K562 (cell line): ENCODE data around the gene FOXRED2. TPM values are rescaled to one million over a fixed set of nuclear protein-coding genes. Genes with fewer than 3 reads are reported as not detected.

Experiments used
- ATAC-seq: fragments of 200-7000 bp; cut with Tn5 transposase; 3 replicates; pipeline ENCODE4 v1.9.1; 2020; ENCODE audit warnings: moderate library complexity
- BruUV-seq: library from RNA; stranded (reverse); fragments of 400-500 nt; replicated peaks from 2 replicates; lab custom pipeline; 2021; lab: Mats Ljungman, UMichigan
- CTCF ChIA-PET: fragments of 300-600 bp; formaldehyde crosslinking; extraction: SDS; loops from one replicate; lab custom pipeline; 2021; ENCODE audit warnings: low intra/inter-chr PET ratio; lab: Yijun Ruan, JAX
- POLR2A ChIA-PET: fragments of 300-600, 350-650 bp; sonication (Branson Sonifier 250); formaldehyde crosslinking; extraction: SDS; loops from one replicate; lab custom pipeline; 2021; ENCODE audit warnings: antibody characterized with exemption, inconsistent platforms; lab: Yijun Ruan, JAX
- DNase-seq, 4 experiments: peaks; one replicate each; pipeline versions ENCODE4 v3.0.0 to v3.0.0-alpha.2; 2011 to 2018; ENCODE audit warnings: low spot score in 3 of 4, mixed read lengths in 3 of 4; ENCODE audit errors: extremely low read depth in 1 of 4
- FAIRE-seq: peaks from 2 replicates; lab custom pipeline; 2011; peaks lifted over from hg19 to GRCh38; lab: Jason Lieb, UNC
- H2AFZ ChIP-seq: 2 replicates; pipeline ENCODE4 v1.6.0; 2011; ENCODE audit warnings: low read depth, low read length, control low read depth, inconsistent platforms
- H3K27ac ChIP-seq: fragments of 200-600 bp; 3 replicates; pipeline ENCODE4 v1.8.0; 2011; ENCODE audit warnings: low read depth, mild to moderate bottlenecking, control low read depth, inconsistent platforms, low read length, moderate library complexity, mixed read lengths; ENCODE audit errors: extremely low read depth
- H3K27me3 ChIP-seq, 2 experiments: fragments of 300-600 bp in 1 of 2; 2 replicates in 1 of 2; 3 replicates in 1 of 2; pipeline versions ENCODE4 v1.6.0 to v1.8.0; 2011; ENCODE audit warnings: inconsistent platforms in 2 of 2, low read length in 2 of 2, mild to moderate bottlenecking in 1 of 2, mixed read lengths in 1 of 2, moderate library complexity in 1 of 2; ENCODE audit not compliant: control insufficient read depth in 2 of 2, insufficient read depth in 2 of 2
- H3K36me3 ChIP-seq: fragments of 300-600 bp; 3 replicates; pipeline ENCODE4 v1.8.0; 2011; ENCODE audit warnings: mild to moderate bottlenecking, low read length, inconsistent platforms; ENCODE audit not compliant: control insufficient read depth, insufficient read depth
- H3K4me1 ChIP-seq, 2 experiments: fragments of 200-600 bp in 1 of 2; replicated peaks in 1 of 2; 2 replicates in 1 of 2; 3 replicates in 1 of 2; pipeline versions ENCODE4 v1.5.1 to v1.8.0; 2011; ENCODE audit warnings: inconsistent platforms in 2 of 2, low read length in 2 of 2, mild to moderate bottlenecking in 1 of 2, mixed read lengths in 1 of 2, moderate library complexity in 1 of 2; ENCODE audit not compliant: control insufficient read depth in 2 of 2, insufficient read depth in 2 of 2
- H3K4me2 ChIP-seq: 2 replicates; pipeline ENCODE4 v1.6.1; 2011; ENCODE audit warnings: low read length, control low read depth, inconsistent platforms, mixed read lengths; ENCODE audit not compliant: insufficient read depth
- H3K4me3 ChIP-seq: fragments of 200-600 bp; sonication (generic), shearing (Covaris generic); 2 replicates; pipeline ENCODE4 v1.5.1; 2016; ENCODE audit warnings: control low read depth, inconsistent platforms
- H3K79me2 ChIP-seq: fragments of 200-600 bp; 3 replicates; pipeline ENCODE4 v1.8.0; 2011; ENCODE audit warnings: low read length, inconsistent platforms; ENCODE audit not compliant: control insufficient read depth, insufficient read depth
- H3K9ac ChIP-seq, 2 experiments: 2 replicates each; pipeline versions ENCODE4 v1.6.0 to v1.6.1; 2011; ENCODE audit warnings: low read depth in 2 of 2, low read length in 2 of 2, control low read depth in 1 of 2, inconsistent platforms in 1 of 2, mild to moderate bottlenecking in 1 of 2, mixed read lengths in 1 of 2; ENCODE audit not compliant: insufficient read depth in 1 of 2
- H3K9me1 ChIP-seq: one replicate; pipeline ENCODE4 v1.6.0; 2011; ENCODE audit warnings: inconsistent platforms, mild to moderate bottlenecking, low read length, moderate library complexity; ENCODE audit not compliant: control insufficient read depth, insufficient read depth
- H3K9me3 ChIP-seq: replicated peaks from 2 replicates; pipeline ENCODE4 v1.5.1; 2011; ENCODE audit warnings: low read depth, low read length, inconsistent platforms; ENCODE audit not compliant: control insufficient read depth, insufficient read depth
- H4K20me1 ChIP-seq: replicated peaks from 2 replicates; pipeline ENCODE4 v1.6.1; 2011; ENCODE audit warnings: low read length, inconsistent platforms, mixed read lengths; ENCODE audit not compliant: control insufficient read depth, insufficient read depth
- EZH2 ChIP-seq: IDR thresholded peaks from 2 replicates; pipeline ENCODE4 v1.6.1; 2012; ENCODE audit warnings: low read depth, mild to moderate bottlenecking, inconsistent platforms, low read length, borderline replicate concordance
- NR2C1 ChIP-seq, 2 experiments: fragments of 450-650 bp; IDR thresholded peaks; 2 replicates each; pipeline ENCODE4 v1.6.1; 2017; ENCODE audit warnings: mild to moderate bottlenecking in 2 of 2, antibody characterized with exemption in 1 of 2, inconsistent platforms in 1 of 2, missing compliant biosample characterization in 1 of 2, missing genetic modification characterization in 1 of 2
- SMC3 ChIP-seq: conservative IDR thresholded peaks from 2 replicates; pipeline ENCODE4 v1.6.1; 2011; ENCODE audit warnings: low read depth, low read length, improper control_type of control experiment; ENCODE audit not compliant: insufficient read depth
- SOX6 ChIP-seq: fragments of 450-650 bp; IDR thresholded peaks from 2 replicates; pipeline ENCODE4 v1.6.1; 2014; ENCODE audit warnings: mild to moderate bottlenecking
- WHSC1 ChIP-seq: IDR thresholded peaks from one replicate; pipeline ENCODE4 v1.6.1; 2012; ENCODE audit warnings: low read length, control low read depth, inconsistent platforms
- ZBTB9 ChIP-seq: fragments of 450-650 bp; formaldehyde crosslinking; IDR thresholded peaks from 2 replicates; pipeline ENCODE4 v1.4.0; 2020; ENCODE audit warnings: mild to moderate bottlenecking, moderate library complexity
- ZNF12 ChIP-seq: sonication (generic); formaldehyde crosslinking; IDR thresholded peaks from 2 replicates; pipeline ENCODE4 v1.4.0; 2020; ENCODE audit warnings: mild to moderate bottlenecking, missing genetic modification reagents
- ZNF311 ChIP-seq: fragments of 250-450 bp; sonication (Bioruptor Pico); IDR thresholded peaks from 2 replicates; pipeline ENCODE4 v1.4.0; 2020; ENCODE audit warnings: mild to moderate bottlenecking, moderate library complexity
- ZNF407 ChIP-seq: fragments of 450-650 bp; IDR thresholded peaks from 2 replicates; pipeline ENCODE4 v1.6.1; 2016; ENCODE audit warnings: low read depth
- ZNF512 ChIP-seq: IDR thresholded peaks from 2 replicates; pipeline ENCODE4 v1.6.1; 2016; ENCODE audit warnings: missing genetic modification characterization, missing compliant biosample characterization
- ZNF766 ChIP-seq: fragments of 200-800 bp; sonication (Bioruptor generic); conservative IDR thresholded peaks from 2 replicates; pipeline ENCODE4 v1.6.1; 2016; ENCODE audit warnings: missing genetic modification characterization, missing compliant biosample characterization
- ZNF830 ChIP-seq: fragments of 250-450 bp; sonication (Bioruptor Pico); IDR thresholded peaks from 2 replicates; pipeline ENCODE4 v1.5.0; 2021; ENCODE audit warnings: mild to moderate bottlenecking
- WGBS: fragments of 100-300 bp; shearing (Covaris generic); methylation state at CpG from one replicate; pipeline ENCODE4 v1.1.6; 2016; ENCODE audit warnings: low coverage, mixed read lengths; ENCODE audit not compliant: insufficient coverage; ENCODE audit errors: missing lambda C conversion rate; 5-methylcytosine and 5-hydroxymethylcytosine counted together
- in situ Hi-C: fragments of 300-500 bp; cut with MboI; formaldehyde crosslinking; loops from 4 replicates; pipeline ENCODE4 v1.15.0; 2018; ENCODE audit warnings: inconsistent platforms, mixed read lengths
- intact Hi-C: fragments of 100-400 bp; cut with micrococcal nuclease; formaldehyde crosslinking; loops from 2 replicates; pipeline ENCODE4 v1.14.2; 2022
- polyA plus RNA-seq, 8 experiments: library from polyadenylated mRNA; depleted of rRNA in 4 of 8; stranded (reverse) in 5 of 8; unstranded in 3 of 8; fragments of >200 nt; fragmentation: Nextera tagmentation in 2 of 8; fragmentation: Illumina TruSeq in 1 of 8; extraction: Ambion mirVana in 2 of 8; extraction: Trizol in 1 of 8; gene quantifications; 2 replicates each; pipeline versions ENCODE4 v1.2.1 to v1.2.3, GENCODE V29; 2011 to 2014; ENCODE audit warnings: inconsistent platforms in 1 of 8, missing spikeins in 1 of 8
- total RNA-seq, 7 experiments: library from RNA; depleted of rRNA in 6 of 7; stranded (reverse); fragments of >200 nt in 6 of 7; fragmentation: Illumina TruSeq in 2 of 7; extraction: Trizol in 2 of 7; gene quantifications; 2 replicates each; pipeline versions ENCODE4 v1.2.1 to v1.2.3, GENCODE V29; 2011 to 2021; ENCODE audit warnings: low replicate concordance in 1 of 7

FOXRED2 gene
- total and polyA plus RNA-seq, 9 of the 15 experiments (the other 6 are each of a cell fraction or from before 2014, with no cell fraction given), result 2.8 to 48.4 (median 7.8) TPM

GRCh38 chr22:36456464-36456845 lies 50.4 kb downstream of the FOXRED2 start:
- 53% methylated on average over 6 of the region's 12 CpGs for WGBS
- Histone ChIP-seq H3K36me3 (no peaks in the 10 kb centered on the region), H3K4me1 (peaks cover 22 to 39% of the 10 kb centered on the region in 2 experiments), H4K20me1 (no peaks in the 10 kb centered on the region), H3K27ac (no peak overlapping the region), H3K9ac (no peak overlapping the region), H3K4me2 (no peak overlapping the region), H3K9me3 (no peaks in the 10 kb centered on the region), H3K9me1 (no peaks in the 10 kb centered on the region), H3K4me3 (no peak overlapping the region), H3K27me3 (no peaks in the 10 kb centered on the region), H2AFZ (no peak overlapping the region), H3K79me2 (no peaks in the 10 kb centered on the region)
- ATAC-seq (no peak), DNase-seq (no peak), FAIRE-seq (no peak)
- ChIA-PET CTCF (no interaction called here), POLR2A (no interaction called here)
- BruUV-seq, result no TSS peak
- in situ Hi-C loops (no loop called here), intact Hi-C loops (loop anchor here (10.0 kb wide), 1 partner anchor 72 kb away; the partner anchor contains the start of gene MYH9)
- TF ChIP-seq ZNF311 (CRISPR knock-in tag) (no peak), ZNF766 (CRISPR knock-in tag) (no peak), NR2C1 (IDR thresholded peaks at IDR 0.05) (no peak), NR2C1 (tag; IDR thresholded peaks at IDR 0.05) (no peak), SOX6 (no peak), ZBTB9 (CRISPR knock-in tag) (no peak), ZNF12 (CRISPR knock-in tag) (no peak), ZNF407 (no peak), ZNF830 (CRISPR knock-in tag) (no peak), WHSC1 (no peak), SMC3 (no peak), ZNF512 (no peak), EZH2 (no peak)
